DND-41 (cell line): ENCODE measurements around the gene TEX2.

Experiments used
- CTCF ChIP-seq: IDR thresholded peaks from 2 replicates; pipeline ENCODE4 v1.5.1; 2012; ENCODE audit warnings: borderline replicate concordance, low read length, moderate library complexity, mild to moderate bottlenecking; ENCODE audit not compliant: poor library complexity, severe bottlenecking; ENCODE audit errors: extremely low read depth
- EZH2 ChIP-seq: IDR thresholded peaks from 3 replicates; pipeline ENCODE4 v1.6.1; 2012; ENCODE audit warnings: borderline replicate concordance, low read depth, mild to moderate bottlenecking, moderate library complexity, low read length, inconsistent platforms; ENCODE audit not compliant: severe bottlenecking

GRCh38 chr17:64260886-64261285 is 2.2 kb downstream of the TEX2 start:
- no peak for TF ChIP-seq CTCF
- no peak for TF ChIP-seq EZH2
